ENCODE results near the gene CYP19A1.

The CYP19A1 gene

DNA sequence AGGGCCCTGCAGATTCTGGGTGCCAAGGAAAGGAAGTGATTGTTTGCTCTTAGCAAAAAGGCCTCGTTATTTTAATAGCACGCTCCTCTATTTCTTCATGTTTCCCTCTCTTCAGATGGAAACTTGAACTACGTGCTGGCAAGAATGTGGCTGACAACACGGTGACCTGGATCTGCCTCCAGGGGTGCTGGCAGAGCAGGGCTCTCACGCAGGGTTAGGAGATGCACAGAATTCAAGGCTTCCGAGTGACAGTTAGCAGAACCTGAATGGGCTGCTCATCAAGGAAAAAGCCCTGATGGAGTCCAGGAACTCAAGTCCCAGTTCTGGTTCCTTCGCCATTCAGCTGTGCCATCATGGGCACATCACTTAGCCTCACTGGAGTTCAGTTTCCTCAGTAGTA lies 22.7 kb downstream of the CYP19A1 start:
- Histone ChIP-seq H3K4me3 (ENCODE audit: insufficient read depth, low read depth, low read length) (no peak overlapping the region), H3K27me3 (ENCODE audit: control insufficient read depth, insufficient read depth, low read length, poor library complexity, severe bottlenecking) (no peaks in the 10 kb centered on the region), H3K4me1 (ENCODE audit: control insufficient read depth, insufficient read depth, low read length) (no peaks in the 10 kb centered on the region), H3K36me3 (ENCODE audit: control insufficient read depth, insufficient read depth, low read length) (no peaks in the 10 kb centered on the region), H3K27ac (ENCODE audit: insufficient read depth, low read depth, low read length, poor library complexity, severe bottlenecking) (no peak overlapping the region), H3K9me3 (ENCODE audit: control insufficient read depth, low read length) (no peaks in the 10 kb centered on the region)
- 85 to 88% methylated on average over 7 of the region's 7 CpGs for WGBS, 2 experiments

DNA sequence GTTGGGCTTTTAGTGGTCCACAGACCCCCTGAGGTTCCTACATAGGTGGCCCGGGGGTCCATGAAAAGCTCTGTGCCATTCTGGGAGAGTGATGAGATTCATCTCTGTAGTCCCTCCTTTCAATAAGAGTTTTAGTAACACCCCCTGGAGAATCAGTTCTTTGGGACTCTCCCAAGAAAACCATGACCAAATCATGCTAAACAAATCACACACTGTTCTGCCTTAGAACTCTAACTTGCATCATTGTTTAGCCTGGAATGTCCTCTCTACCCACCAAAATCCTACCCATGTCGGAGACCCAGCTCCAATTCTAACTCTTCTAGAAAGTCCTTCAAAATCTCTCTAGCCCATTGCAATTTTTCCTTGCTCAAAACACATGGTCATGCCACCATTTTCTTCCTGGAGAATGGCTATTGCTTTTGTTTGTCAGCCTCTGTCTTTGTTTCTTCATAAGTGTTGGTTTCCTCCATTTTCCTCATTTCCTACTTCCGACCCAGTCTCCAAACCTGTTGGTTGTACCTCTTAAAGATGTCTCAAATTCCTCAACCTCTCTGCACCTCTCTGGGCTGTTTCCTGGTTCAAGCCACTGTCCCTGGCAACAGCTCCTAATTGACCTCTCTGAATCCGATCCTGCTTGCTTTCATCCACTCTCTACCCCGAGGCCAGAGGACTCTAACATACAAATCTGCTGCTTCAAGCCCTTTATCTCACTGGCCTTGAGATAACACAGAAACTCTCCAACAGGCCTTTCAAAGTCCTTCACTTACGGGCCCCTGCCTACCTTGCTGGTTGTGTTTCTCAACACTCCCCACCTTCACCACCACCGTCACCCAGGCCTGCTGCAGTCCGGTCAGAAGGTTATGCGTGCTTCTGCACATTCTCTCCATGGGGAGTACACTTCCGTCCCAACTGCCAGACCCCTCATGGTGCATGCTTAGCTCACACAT lies 23.7 kb downstream of the CYP19A1 start:
- Histone ChIP-seq H3K27me3 (ENCODE audit: control insufficient read depth, insufficient read depth, low read length, poor library complexity, severe bottlenecking) (no peaks in the 10 kb centered on the region), H3K36me3 (ENCODE audit: control insufficient read depth, insufficient read depth, low read length) (no peaks in the 10 kb centered on the region), H3K4me3 (ENCODE audit: insufficient read depth, low read depth, low read length) (no peak overlapping the region), H3K9me3 (ENCODE audit: control insufficient read depth, low read length) (no peaks in the 10 kb centered on the region), H3K27ac (ENCODE audit: insufficient read depth, low read depth, low read length, poor library complexity, severe bottlenecking) (no peak overlapping the region), H3K4me1 (ENCODE audit: control insufficient read depth, insufficient read depth, low read length) (no peaks in the 10 kb centered on the region)
- WGBS, 2 experiments, result 86 to 89% methylated on average over 10 of the region's 10 CpGs

DNA sequence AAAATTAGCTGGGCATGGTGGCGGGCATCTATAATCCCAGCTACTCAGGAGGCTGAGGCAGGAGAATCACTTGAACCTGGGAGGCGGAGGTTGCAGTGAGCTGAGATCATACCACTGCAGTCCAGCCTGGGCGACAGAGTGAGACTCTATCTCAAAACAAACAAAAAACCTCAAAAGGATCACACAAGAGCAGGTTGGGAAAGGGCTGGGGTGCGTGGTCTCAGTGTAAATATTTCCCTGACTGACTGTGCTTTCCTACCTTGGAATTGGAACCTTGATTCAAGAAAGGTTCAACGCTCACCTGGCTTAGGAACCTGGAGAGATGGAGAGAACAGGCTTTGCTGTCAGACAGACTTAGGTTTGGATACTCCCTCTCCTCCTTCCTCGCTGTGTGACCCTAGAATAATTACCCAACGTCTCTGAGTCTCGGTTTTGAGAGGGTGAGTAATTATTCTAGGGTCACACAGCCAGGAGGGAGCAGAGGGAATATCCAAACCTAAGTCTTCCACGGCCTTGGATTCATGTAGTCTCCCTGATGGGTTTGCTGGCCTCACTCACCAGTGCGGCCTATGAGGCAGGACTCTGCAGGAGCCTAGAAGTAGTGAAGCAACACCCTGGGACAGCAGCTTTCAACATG lies 24.6 kb downstream of the CYP19A1 start:
- Histone ChIP-seq H3K36me3 (ENCODE audit: control insufficient read depth, insufficient read depth, low read length) (no peaks in the 10 kb centered on the region), H3K4me1 (ENCODE audit: control insufficient read depth, insufficient read depth, low read length) (no peaks in the 10 kb centered on the region), H3K4me3 (ENCODE audit: insufficient read depth, low read depth, low read length) (no peak overlapping the region), H3K9me3 (ENCODE audit: control insufficient read depth, low read length) (no peaks in the 10 kb centered on the region), H3K27ac (ENCODE audit: insufficient read depth, low read depth, low read length, poor library complexity, severe bottlenecking) (no peak overlapping the region), H3K27me3 (ENCODE audit: control insufficient read depth, insufficient read depth, low read length, poor library complexity, severe bottlenecking) (no peaks in the 10 kb centered on the region)
- WGBS, 2 experiments, result 95 to 99% methylated on average over 10 of the region's 10 CpGs

DNA sequence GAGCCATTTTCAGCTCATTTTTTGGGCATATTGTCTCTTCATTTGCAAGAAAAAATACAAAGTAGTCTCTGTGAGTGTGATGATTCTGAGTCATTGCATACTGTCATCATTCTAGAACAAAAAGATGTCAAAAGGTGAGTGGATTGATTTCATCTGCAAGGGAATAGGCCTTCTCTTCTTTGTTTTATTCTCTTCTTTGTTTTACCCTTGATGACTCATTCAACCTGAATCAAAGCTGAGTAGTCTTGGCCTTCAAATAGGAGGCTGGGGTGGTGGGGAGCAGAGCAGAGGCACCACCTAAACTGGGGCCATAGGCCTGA lies 25.4 kb downstream of the CYP19A1 start:
- H3K36me3 ChIP-seq (ENCODE audit: control insufficient read depth, insufficient read depth, low read length), result no peaks in the 10 kb centered on the region
- no peaks in the 10 kb centered on the region for H3K27me3 ChIP-seq (ENCODE audit: control insufficient read depth, insufficient read depth, low read length, poor library complexity, severe bottlenecking)
- no peak overlapping the region for H3K27ac ChIP-seq (ENCODE audit: insufficient read depth, low read depth, low read length, poor library complexity, severe bottlenecking)
- no peak overlapping the region for H3K4me3 ChIP-seq (ENCODE audit: insufficient read depth, low read depth, low read length)
- H3K9me3 ChIP-seq (ENCODE audit: control insufficient read depth, low read length), result no peaks in the 10 kb centered on the region
- H3K4me1 ChIP-seq (ENCODE audit: control insufficient read depth, insufficient read depth, low read length), result no peaks in the 10 kb centered on the region

DNA sequence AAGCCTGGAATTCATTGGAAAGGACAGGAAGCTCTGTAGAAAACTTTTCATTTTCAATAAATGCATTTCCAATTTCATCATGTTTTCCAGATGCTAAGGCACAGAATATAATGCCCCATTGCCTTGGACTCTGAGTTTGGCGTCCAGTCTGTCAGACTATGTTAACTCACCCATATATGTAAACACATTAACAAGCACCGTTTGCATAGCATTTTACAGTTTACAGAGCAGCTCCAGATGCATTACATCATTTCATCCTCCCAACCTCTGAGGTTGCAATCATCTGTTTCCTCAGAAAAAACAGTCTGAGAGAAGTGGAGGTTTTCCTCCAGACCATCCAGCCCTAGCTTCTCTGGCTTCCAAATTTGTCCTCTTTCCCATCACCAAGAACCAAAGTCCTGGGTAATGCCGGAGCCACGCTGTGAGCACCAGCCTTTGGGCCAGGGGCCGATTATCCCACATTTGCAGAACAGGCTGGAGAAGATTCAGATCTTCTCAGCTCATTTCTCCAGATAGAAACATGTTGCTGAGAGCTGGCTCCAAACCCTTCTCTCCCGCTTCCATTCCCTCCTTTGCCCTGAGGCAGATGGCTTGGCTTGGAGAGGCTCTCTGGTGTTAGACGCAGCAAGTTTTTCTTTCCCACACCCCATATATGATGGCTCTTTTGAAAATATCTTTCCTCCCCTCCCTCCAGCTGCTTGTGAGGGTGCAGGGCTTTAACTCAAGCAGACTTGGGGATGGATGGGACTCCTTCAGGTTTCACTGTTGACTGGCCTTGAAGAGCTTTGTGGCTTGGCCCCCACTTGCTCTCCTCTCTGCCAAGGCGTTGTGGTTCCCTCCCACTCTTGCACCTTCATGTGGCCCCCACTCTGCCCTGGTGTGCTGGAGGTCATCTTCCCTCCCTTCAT lies 26.0 kb downstream of the CYP19A1 start:
- Histone ChIP-seq H3K4me3 (ENCODE audit: insufficient read depth, low read depth, low read length) (no peak overlapping the region), H3K36me3 (ENCODE audit: control insufficient read depth, insufficient read depth, low read length) (no peaks in the 10 kb centered on the region), H3K9me3 (ENCODE audit: control insufficient read depth, low read length) (no peaks in the 10 kb centered on the region), H3K27ac (ENCODE audit: insufficient read depth, low read depth, low read length, poor library complexity, severe bottlenecking) (no peak overlapping the region), H3K27me3 (ENCODE audit: control insufficient read depth, insufficient read depth, low read length, poor library complexity, severe bottlenecking) (no peaks in the 10 kb centered on the region), H3K4me1 (ENCODE audit: control insufficient read depth, insufficient read depth, low read length) (no peaks in the 10 kb centered on the region)
- 88 to 95% methylated on average over 8 of the region's 8 CpGs for WGBS, 2 experiments

DNA sequence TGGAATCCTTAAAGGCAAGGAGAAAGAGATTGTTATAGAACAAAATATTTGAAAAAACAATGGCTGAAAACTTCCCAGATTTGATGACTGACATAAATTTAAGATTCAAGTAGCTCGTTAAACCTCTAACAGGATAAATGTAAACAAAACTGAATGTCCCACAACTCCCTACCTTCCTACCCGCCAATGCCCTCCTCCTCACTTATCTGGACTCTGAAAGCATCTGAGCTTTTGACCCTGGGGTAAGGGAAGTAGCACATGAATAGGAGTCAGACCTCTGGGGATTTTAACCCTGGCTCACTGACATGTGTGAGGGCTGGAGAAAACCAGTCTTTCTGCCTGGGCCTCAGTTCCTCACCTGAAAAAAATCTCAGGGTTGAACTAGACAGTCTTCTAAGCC lies 26.9 kb downstream of the CYP19A1 start:
- no peaks in the 10 kb centered on the region for H3K36me3 ChIP-seq (ENCODE audit: control insufficient read depth, insufficient read depth, low read length)
- no peak overlapping the region for H3K4me3 ChIP-seq (ENCODE audit: insufficient read depth, low read depth, low read length)
- H3K27ac ChIP-seq (ENCODE audit: insufficient read depth, low read depth, low read length, poor library complexity, severe bottlenecking), result no peak overlapping the region
- no peaks in the 10 kb centered on the region for H3K4me1 ChIP-seq (ENCODE audit: control insufficient read depth, insufficient read depth, low read length)
- WGBS, 2 experiments, result 88 to 93% methylated on average over 2 of the region's 2 CpGs
- H3K27me3 ChIP-seq (ENCODE audit: control insufficient read depth, insufficient read depth, low read length, poor library complexity, severe bottlenecking), result no peaks in the 10 kb centered on the region
- no peaks in the 10 kb centered on the region for H3K9me3 ChIP-seq (ENCODE audit: control insufficient read depth, low read length)

DNA sequence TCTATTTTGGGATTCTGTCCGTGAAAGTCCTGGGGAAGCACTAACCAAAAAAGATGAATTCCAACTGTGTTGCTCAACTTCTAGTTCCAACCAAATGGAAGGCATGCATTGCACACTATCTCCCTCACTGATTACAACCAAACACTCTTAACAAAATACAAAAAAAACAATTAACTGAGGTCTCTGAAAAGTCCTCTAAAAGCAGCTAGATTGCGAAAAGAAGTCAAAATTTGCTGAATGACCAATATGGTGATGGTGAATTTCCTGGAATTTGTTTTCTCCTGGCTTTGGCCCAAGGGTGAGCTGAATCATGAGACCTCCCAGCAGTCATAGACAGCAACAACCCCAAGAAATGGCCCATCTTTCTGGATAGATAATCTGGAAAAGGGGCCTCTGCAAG lies 28.3 kb downstream of the CYP19A1 start:
- H3K4me1 ChIP-seq (ENCODE audit: control insufficient read depth, insufficient read depth, low read length), result no peaks in the 10 kb centered on the region
- WGBS, 2 experiments, result 89 to 98% methylated on average over 2 of the region's 2 CpGs
- no peaks in the 10 kb centered on the region for H3K9me3 ChIP-seq (ENCODE audit: control insufficient read depth, low read length)
- no peak overlapping the region for H3K27ac ChIP-seq (ENCODE audit: insufficient read depth, low read depth, low read length, poor library complexity, severe bottlenecking)
- H3K4me3 ChIP-seq (ENCODE audit: insufficient read depth, low read depth, low read length), result no peak overlapping the region
- H3K36me3 ChIP-seq (ENCODE audit: control insufficient read depth, insufficient read depth, low read length), result no peaks in the 10 kb centered on the region
- no peaks in the 10 kb centered on the region for H3K27me3 ChIP-seq (ENCODE audit: control insufficient read depth, insufficient read depth, low read length, poor library complexity, severe bottlenecking)

DNA sequence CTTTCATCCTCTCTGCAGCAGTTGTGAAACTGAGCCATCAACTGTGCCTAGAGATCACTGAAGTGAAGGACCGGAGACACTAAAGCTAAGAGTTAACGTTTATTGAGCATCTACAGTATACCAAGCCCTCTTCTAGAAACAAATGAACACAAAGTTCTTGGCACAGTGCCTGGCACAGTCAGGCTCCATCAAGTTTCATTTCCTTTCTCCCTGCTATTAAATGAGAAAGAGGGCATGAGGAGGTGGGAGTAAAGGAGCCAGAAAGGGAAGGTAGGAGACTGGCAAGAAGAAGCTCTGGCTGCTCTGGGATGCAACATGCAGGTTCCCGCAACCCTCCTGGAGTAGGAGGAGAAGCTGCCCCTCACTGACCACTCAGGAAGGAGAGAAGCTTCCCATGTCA lies 30.6 kb downstream of the CYP19A1 start:
- Histone ChIP-seq H3K36me3 (ENCODE audit: control insufficient read depth, insufficient read depth, low read length) (no peaks in the 10 kb centered on the region), H3K9me3 (ENCODE audit: control insufficient read depth, low read length) (no peaks in the 10 kb centered on the region), H3K27ac (ENCODE audit: insufficient read depth, low read depth, low read length, poor library complexity, severe bottlenecking) (no peak overlapping the region), H3K27me3 (ENCODE audit: control insufficient read depth, insufficient read depth, low read length, poor library complexity, severe bottlenecking) (no peaks in the 10 kb centered on the region), H3K4me3 (ENCODE audit: insufficient read depth, low read depth, low read length) (no peak overlapping the region), H3K4me1 (ENCODE audit: control insufficient read depth, insufficient read depth, low read length) (no peaks in the 10 kb centered on the region)
- WGBS, 2 experiments, result 92 to 95% methylated on average over 3 of the region's 3 CpGs

DNA sequence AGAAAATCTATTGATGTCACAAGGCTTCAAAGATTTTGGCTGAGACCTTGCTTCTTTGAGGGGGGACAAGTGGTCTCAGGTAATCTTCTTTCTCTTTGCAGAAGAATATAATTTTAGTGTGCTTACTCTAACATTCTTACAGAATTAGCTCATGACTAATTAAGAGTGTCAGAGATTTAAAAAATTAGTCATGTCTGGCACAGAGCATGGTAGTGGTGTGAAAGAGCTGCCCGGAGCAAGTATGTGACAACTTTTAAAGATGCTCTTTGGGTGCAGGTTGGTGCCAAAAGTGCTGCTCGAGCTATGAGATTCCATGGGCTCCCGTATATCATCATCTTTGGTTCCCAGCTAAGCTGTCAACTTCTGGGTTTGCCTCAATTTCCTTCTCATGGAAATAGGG lies 31.1 kb downstream of the CYP19A1 start:
- H3K36me3 ChIP-seq (ENCODE audit: control insufficient read depth, insufficient read depth, low read length), result no peaks in the 10 kb centered on the region
- H3K9me3 ChIP-seq (ENCODE audit: control insufficient read depth, low read length), result no peaks in the 10 kb centered on the region
- H3K4me3 ChIP-seq (ENCODE audit: insufficient read depth, low read depth, low read length), result no peak overlapping the region
- no peaks in the 10 kb centered on the region for H3K4me1 ChIP-seq (ENCODE audit: control insufficient read depth, insufficient read depth, low read length)
- H3K27ac ChIP-seq (ENCODE audit: insufficient read depth, low read depth, low read length, poor library complexity, severe bottlenecking), result no peak overlapping the region
- WGBS, 2 experiments, result 92 to 96% methylated on average over 3 of the region's 3 CpGs
- no peaks in the 10 kb centered on the region for H3K27me3 ChIP-seq (ENCODE audit: control insufficient read depth, insufficient read depth, low read length, poor library complexity, severe bottlenecking)

DNA sequence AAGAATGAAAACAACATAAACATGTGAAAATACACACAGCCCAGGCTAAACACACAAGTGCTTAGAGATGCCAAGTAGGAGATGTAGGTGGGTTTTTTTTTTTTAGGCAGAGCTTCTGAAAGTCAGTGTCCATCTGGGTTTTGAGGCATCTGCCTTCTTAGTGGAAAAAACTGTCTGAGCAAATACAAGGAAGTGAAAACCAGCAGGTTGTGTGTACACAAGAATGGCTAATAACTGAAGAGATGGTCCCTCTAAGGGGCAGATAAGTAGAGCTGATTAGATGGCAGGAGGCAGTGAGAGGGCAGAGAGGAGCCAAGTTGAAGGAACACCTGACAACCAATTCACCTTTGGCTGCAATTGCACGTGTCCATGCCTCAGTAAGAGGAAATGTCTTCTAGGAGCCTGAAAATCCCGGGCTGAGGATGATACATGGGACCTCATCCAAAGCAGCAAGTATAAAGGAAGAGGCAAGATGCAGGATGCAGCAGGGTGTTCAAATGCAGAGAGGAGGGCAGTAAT lies 34.9 kb downstream of the CYP19A1 start:
- H3K9me3 ChIP-seq (ENCODE audit: control insufficient read depth, low read length), result no peaks in the 10 kb centered on the region
- peaks cover 8% of the 10 kb centered on the region for H3K4me1 ChIP-seq (ENCODE audit: control insufficient read depth, insufficient read depth, low read length)
- H3K4me3 ChIP-seq (ENCODE audit: insufficient read depth, low read depth, low read length), result no peak overlapping the region
- no peaks in the 10 kb centered on the region for H3K36me3 ChIP-seq (ENCODE audit: control insufficient read depth, insufficient read depth, low read length)
- no peaks in the 10 kb centered on the region for H3K27me3 ChIP-seq (ENCODE audit: control insufficient read depth, insufficient read depth, low read length, poor library complexity, severe bottlenecking)
- H3K27ac ChIP-seq (ENCODE audit: insufficient read depth, low read depth, low read length, poor library complexity, severe bottlenecking), result no peak overlapping the region
- WGBS, 2 experiments, result 89 to 98% methylated on average over 2 of the region's 2 CpGs
